Colonic mucosa (tissue), 4 donors: ENCODE data around the gene SFRP2. TPM values are rescaled to one million over a fixed set of nuclear protein-coding genes. Genes with fewer than 3 reads are reported as not detected.

Experiments
- DNase-seq: peaks from one replicate; pipeline ENCODE4 v3.0.0-alpha.2; 2020
- H3K27ac ChIP-seq: fragments of 200-600 bp; one replicate; pipeline ENCODE4 v1.8.0; 2021
- H3K27me3 ChIP-seq: fragments of 200-600 bp; one replicate; pipeline ENCODE4 v1.8.0; 2021
- H3K36me3 ChIP-seq: fragments of 200-600 bp; one replicate; pipeline ENCODE4 v1.8.0; 2021
- H3K4me1 ChIP-seq: fragments of 200-600 bp; one replicate; pipeline ENCODE4 v1.8.0; 2021; ENCODE audit warnings: mild to moderate bottlenecking
- H3K4me3 ChIP-seq: fragments of 200-600 bp; one replicate; pipeline ENCODE4 v1.8.0; 2021
- H3K9ac ChIP-seq, 2 donors: one replicate each; pipeline ENCODE4 v1.7.0; 2013; ENCODE audit warnings: control low read depth in 2 of 2, low read depth in 2 of 2, low read length in 2 of 2
- H3K9me3 ChIP-seq: fragments of 200-600 bp; one replicate; pipeline ENCODE4 v1.8.0; 2021
- CTCF ChIP-seq: fragments of 200-600 bp; IDR thresholded peaks from one replicate; pipeline ENCODE4 v1.8.0; 2022; ENCODE audit warnings: antibody characterized with exemption, mild to moderate bottlenecking
- intact Hi-C: fragments of 100-400 bp; cut with DNase I; formaldehyde crosslinking; loops from one replicate; pipeline ENCODE4 v1.14.1; 2022
- total RNA-seq, 2 donors: library from RNA; stranded (reverse); fragmentation: NEBNext Ultra II Directional in 1 of 2; extraction: Animal tissue kit (Norgen Biotek cat#: 25700) in 1 of 2; gene quantifications; one replicate each; pipeline ENCODE4 v1.2.1, GENCODE V29; 2021
- donor health status: healthy.
- donor health status: DM: no; HTN: no; CAD: no.
- donor health status: DM: no; HTN: no; CAD: no.

The SFRP2 gene
- total RNA-seq, 2 donors from 2014 or later = 8.7 to 36.2 TPM

- no peak for TF ChIP-seq CTCF
- no peak overlapping the region for H3K27ac ChIP-seq
- H3K36me3 ChIP-seq = no peaks in the 10 kb centered on the region
- no peak overlapping the region for H3K9ac ChIP-seq
- H3K9me3 ChIP-seq = no peaks in the 10 kb centered on the region
- intact Hi-C loops = loop anchor here (10.0 kb wide), 1 partner anchor 226 kb away; no protein-coding TSS in a partner anchor
- no peak for DNase-seq
- no peak overlapping the region for H3K4me3 ChIP-seq
- H3K27me3 ChIP-seq = no peaks in the 10 kb centered on the region
- H3K4me1 ChIP-seq = no peaks in the 10 kb centered on the region
These were observed 9.5 kb upstream of the SFRP2 start for GRCh38 chr4:153798420-153798819.

GRCh38 chr4:153794006-153794405, 5.1 kb upstream of the SFRP2 start:
- H3K36me3 ChIP-seq = no peaks in the 10 kb centered on the region
- no peak overlapping the region for H3K4me3 ChIP-seq
- H3K9me3 ChIP-seq = no peaks in the 10 kb centered on the region
- TF ChIP-seq CTCF = no peak
- peaks cover 6% of the 10 kb centered on the region for H3K4me1 ChIP-seq
- no peak overlapping the region for H3K27ac ChIP-seq
- DNase-seq = no peak
- no peak overlapping the region for H3K9ac ChIP-seq
- H3K27me3 ChIP-seq = peaks cover 36% of the 10 kb centered on the region
- intact Hi-C loops = loop anchor here (10.0 kb wide), 1 partner anchor 231 kb away; no protein-coding TSS in a partner anchor

- Histone ChIP-seq H3K36me3 (no peaks in the 10 kb centered on the region), H3K4me3 (no peak overlapping the region), H3K27ac (no peak overlapping the region), H3K27me3 (peaks cover 48% of the 10 kb centered on the region), H3K9me3 (no peaks in the 10 kb centered on the region), H3K9ac (no peak overlapping the region), H3K4me1 (peaks cover 6% of the 10 kb centered on the region)
- DNase-seq = no peak
- no peak for TF ChIP-seq CTCF
- intact Hi-C loops = loop anchor here (10.0 kb wide), 1 partner anchor 232 kb away; no protein-coding TSS in a partner anchor
These were observed 3.9 kb upstream of the SFRP2 start for GRCh38 chr4:153792618-153793247.

- Histone ChIP-seq H3K4me1 (peaks cover 6% of the 10 kb centered on the region), H3K27ac (no peak overlapping the region), H3K4me3 (no peak overlapping the region), H3K9me3 (no peaks in the 10 kb centered on the region), H3K27me3 (peaks cover 51% of the 10 kb centered on the region), H3K36me3 (no peaks in the 10 kb centered on the region), H3K9ac (no peak overlapping the region)
- peak; percentile 72 for DNase-seq
- TF ChIP-seq CTCF = no peak
- intact Hi-C loops = loop anchor here (10.0 kb wide), 1 partner anchor 233 kb away; no protein-coding TSS in a partner anchor
These were observed 3.1 kb upstream of the SFRP2 start for GRCh38 chr4:153791746-153792617.

- no peak for DNase-seq
- Histone ChIP-seq H3K36me3 (no peaks in the 10 kb centered on the region), H3K27me3 (peaks cover 57% of the 10 kb centered on the region), H3K9me3 (no peaks in the 10 kb centered on the region), H3K4me1 (peaks cover 6% of the 10 kb centered on the region), H3K4me3 (no peak overlapping the region), H3K27ac (no peak overlapping the region), H3K9ac (no peak overlapping the region)
- intact Hi-C loops = loop anchor here (10.0 kb wide), 1 partner anchor 234 kb away; no protein-coding TSS in a partner anchor
- no peak for TF ChIP-seq CTCF
These were observed 2.2 kb upstream of the SFRP2 start for GRCh38 chr4:153790962-153791551.
